Pancreas (tissue), 10 donors: ENCODE measurements around the gene CABP1. TPM values are rescaled to one million over a fixed set of nuclear protein-coding genes. Genes with fewer than 3 reads are reported as not detected.

Experiments used
- ATAC-seq, 4 donors: fragments of 200-7000 bp; cut with Tn5 transposase; one replicate each; pipeline versions ENCODE4 v1.8.0 to v1.9.1; 2020; ENCODE audit warnings: mild to moderate bottlenecking in 4 of 4, moderate library complexity in 4 of 4
- DNase-seq, 6 donors: peaks; one replicate each; pipeline ENCODE4 v3.0.0-alpha.2; 2020
- FAIRE-seq: peaks from 2 replicates; lab custom pipeline; 2012; peaks lifted over from hg19 to GRCh38; lab: Jason Lieb, UNC
- H3K27ac ChIP-seq, 4 donors: fragments of 200-600 bp; sonication (generic); 1 replicate in 3 of 4; 2 replicates in 1 of 4; pipeline versions ENCODE4 v1.5.0 to v1.8.0; 2020
- H3K27me3 ChIP-seq, 4 donors: fragments of 200-600 bp; one replicate each; pipeline ENCODE4 v1.8.0; 2021
- H3K36me3 ChIP-seq, 3 donors: fragments of 200-600 bp; sonication (generic) in 1 of 3; one replicate each; pipeline versions ENCODE4 v1.5.0 to v1.8.0; 2020 to 2021
- H3K4me1 ChIP-seq, 3 donors: fragments of 200-600 bp; one replicate each; pipeline ENCODE4 v1.8.0; 2021
- H3K4me3 ChIP-seq, 4 donors: fragments of 200-600 bp; sonication (generic) in 2 of 4; one replicate each; pipeline versions ENCODE4 v1.5.0 to v1.8.0; 2020 to 2021
- H3K9me3 ChIP-seq, 4 donors: fragments of 200-600 bp; one replicate each; pipeline ENCODE4 v1.8.0; 2021
- CTCF ChIP-seq, 4 donors: fragments of 200-600 bp; sonication (generic) in 3 of 4; IDR thresholded peaks; one replicate each; pipeline versions ENCODE4 v1.5.0 to v1.8.0; 2021; ENCODE audit warnings: antibody characterized with exemption in 4 of 4
- WGBS, 2 donors: extraction: QIAGEN DNeasy Blood & Tissue Kit; methylation state at CpG; one replicate each; pipeline ENCODE4 v1.1.7; 2013; 5-methylcytosine and 5-hydroxymethylcytosine counted together
- intact Hi-C, 3 donors: fragments of 100-400 bp; cut with DNase I; formaldehyde crosslinking; loops; one replicate each; pipeline versions ENCODE4 v1.11.1 to v1.14.2; 2022
- polyA plus RNA-seq, 2 donors: library from polyadenylated mRNA; stranded (reverse); fragments of 200-250 nt; gene quantifications; one replicate each; pipeline ENCODE4 v1.2.3, GENCODE V29; 2013
- total RNA-seq, 6 donors: library from RNA; stranded (reverse); fragmentation: NEBNext Ultra II Directional in 4 of 6; extraction: Animal tissue kit (Norgen Biotek cat#: 25700) in 4 of 6; gene quantifications; one replicate each; pipeline versions ENCODE4 v1.2.1 to v1.2.4, GENCODE V29; 2021 to 2023
- donor health status: healthy with polysubstance abuse.
- donor health status: DM: no; HTN: no; CAD: no; lungs with moderate emphysema.
- donor health status: DM: no; HTN: no; CAD: no.
- donor health status: control.
- donor health status: control.
- donor health status: Bipolar disorder and iron deficiency.
- donor health status: DM: yes; HTN: yes; CAD: no.
- donor health status: DM: no; HTN: no; CAD: no.
- donor health status: DM: no; HTN: no; CAD: no.
- donor health status: DM: yes; HTN: yes; CAD: no.

Gene CABP1
- under 1 TPM; 0.12 to 0.87 (median 0.46) TPM for total RNA-seq
- polyA plus RNA-seq = 1 to 10 TPM; 3.3 to 5.7 TPM

GRCh38 chr12:120639771-120640721 lies at the start of gene CABP1:
CABP1 (plus strand) TSS chr12:120640626; CDS start chr12:120640686, 60 bp downstream.
- FAIRE-seq = no peak
- intact Hi-C loops = loop anchor here in 1 of 3 donors (10.0 kb wide), 2 partner anchors 55 to 75 kb away; partner anchors contain the start of genes POP5 and UNC119B
- peak within 1 kb of the TSS; percentile 11 to 55 (median 33) for H3K4me3 ChIP-seq
- TF ChIP-seq CTCF (IDR thresholded peaks at IDR 0.05) = peak in 2 of 4 donors; percentile 15 to 30
- peaks cover 0 to 11% (median 0%) of the 10 kb centered on the region in 4 donors for H3K27me3 ChIP-seq
- DNase-seq = peak; percentile 27 to 84 (median 52)
- H3K27ac ChIP-seq = no peak within 1 kb of the TSS
- WGBS, 2 donors = 10 to 14% methylated on average over 39 to 56 of the region's 56 CpGs
- peak; percentile 60 to 85 (median 77) for ATAC-seq
- no peaks in the 10 kb centered on the region for H3K9me3 ChIP-seq
- H3K36me3 ChIP-seq = no peaks in the 10 kb centered on the region
- H3K4me1 ChIP-seq = peaks cover 0 to 5% (median 4%) of the 10 kb centered on the region in 3 donors

GRCh38 chr12:120590741-120591407 lies 49.6 kb upstream of the CABP1 start:
- no peak overlapping the region for H3K27ac ChIP-seq

GRCh38 chr12:120592121-120593049 lies 48.0 kb upstream of the CABP1 start:
- no peak for ATAC-seq
- Histone ChIP-seq H3K36me3 (no peaks in the 10 kb centered on the region), H3K9me3 (no peaks in the 10 kb centered on the region), H3K27ac (no peak overlapping the region), H3K27me3 (no peaks in the 10 kb centered on the region), H3K4me1 (no peaks in the 10 kb centered on the region), H3K4me3 (no peak overlapping the region)
- intact Hi-C loops = no loop called here
- no peak for DNase-seq
- TF ChIP-seq CTCF (IDR thresholded peaks at IDR 0.05) = no peak
- WGBS, 2 donors = 75 to 83% methylated on average over 8 of the region's 8 CpGs
- FAIRE-seq = no peak

More at GRCh38 chr12:120590741-120591407, 49.6 kb upstream of the CABP1 start:
- no peak for FAIRE-seq
- intact Hi-C loops = no loop called here
- ATAC-seq = peak in 1 of 4 donors; percentile 35
- H3K9me3 ChIP-seq = no peaks in the 10 kb centered on the region
- no peak overlapping the region for H3K4me3 ChIP-seq
- no peaks in the 10 kb centered on the region for H3K36me3 ChIP-seq
- TF ChIP-seq CTCF (IDR thresholded peaks at IDR 0.05) = no peak
- H3K4me1 ChIP-seq = no peaks in the 10 kb centered on the region
- 63 to 64% methylated on average over 6 of the region's 6 CpGs for WGBS, 2 donors
- no peak for DNase-seq
- H3K27me3 ChIP-seq = no peaks in the 10 kb centered on the region

GRCh38 chr12:120596901-120597300 lies 43.5 kb upstream of the CABP1 start:
- Histone ChIP-seq H3K36me3 (no peaks in the 10 kb centered on the region), H3K27ac (no peak overlapping the region), H3K9me3 (no peaks in the 10 kb centered on the region), H3K4me1 (peaks cover 0 to 5% (median 0%) of the 10 kb centered on the region in 3 donors), H3K27me3 (no peaks in the 10 kb centered on the region), H3K4me3 (no peak overlapping the region)
- DNase-seq = no peak
- intact Hi-C loops = no loop called here
- TF ChIP-seq CTCF (IDR thresholded peaks at IDR 0.05) = no peak
- FAIRE-seq = no peak
- ATAC-seq = no peak
- WGBS, 2 donors = 89 to 92% methylated on average over 3 of the region's 3 CpGs
